Stimulated activated CD4-positive, alpha-beta T cell treated with anti-CD3 and anti-CD28 coated beads, TNF-alpha, amount 100 ng/mL, for 48 hours (primary cell): Measurements from ENCODE around the gene NBPF11.
"Not testable (repeated sequence)": the region's sequence is repeated elsewhere in the genome, so short reads cannot be mapped to it uniquely, and the experiment has no call there.

ENCODE experiments used
- DNase-seq, 3 donors: peaks; one replicate each; pipeline ENCODE4 v3.0.0-alpha.2; 2020; ENCODE audit warnings: low read depth in 3 of 3

Gene NBPF11

GRCh38 chr1:148151911-148152656, at the start of gene NBPF11:
Gene NBPF11, minus strand, starts transcription at chr1:148152281. Its CDS starts 25,278 bp downstream, at chr1:148127003.
- peak; percentile 58 to 76 (median 72) for DNase-seq

GRCh38 chr1:148197396-148197795, 45.3 kb upstream of the NBPF11 start:
- DNase-seq = not testable (repeated sequence)

- not testable (repeated sequence) for DNase-seq
Observed at GRCh38 chr1:148196949-148197348, 44.9 kb upstream of the NBPF11 start.

GRCh38 chr1:148195115-148195514, 43.0 kb upstream of the NBPF11 start:
- not testable (repeated sequence) for DNase-seq

- not testable (repeated sequence) for DNase-seq
Observed at GRCh38 chr1:148188768-148189167, 36.7 kb upstream of the NBPF11 start.

- DNase-seq = not testable (repeated sequence)
Observed at GRCh38 chr1:148178682-148179081, 26.6 kb upstream of the NBPF11 start.

GRCh38 chr1:148175414-148175813, 23.3 kb upstream of the NBPF11 start:
- DNase-seq = not testable (repeated sequence)

- not testable (repeated sequence) for DNase-seq
Observed at GRCh38 chr1:148171995-148172394, 19.9 kb upstream of the NBPF11 start.

- DNase-seq = no peak
Observed at GRCh38 chr1:148166558-148167492, 14.7 kb upstream of the NBPF11 start.

- DNase-seq = no peak
Observed at GRCh38 chr1:148162363-148162762, 10.3 kb upstream of the NBPF11 start.

GRCh38 chr1:148161053-148161901, 9.2 kb upstream of the NBPF11 start:
- DNase-seq = no peak

- DNase-seq = no peak
Observed at GRCh38 chr1:148160343-148161052, 8.4 kb upstream of the NBPF11 start.

- DNase-seq = no peak
Observed at GRCh38 chr1:148160048-148160342, 7.9 kb upstream of the NBPF11 start.

GRCh38 chr1:148158341-148159003, 6.4 kb upstream of the NBPF11 start:
- DNase-seq = no peak

- not testable (repeated sequence) for DNase-seq
Observed at GRCh38 chr1:148157803-148158202, 5.7 kb upstream of the NBPF11 start.

- DNase-seq = not testable (repeated sequence)
Observed at GRCh38 chr1:148155494-148156275, 3.6 kb upstream of the NBPF11 start.

GRCh38 chr1:148152795-148153194, 714 bp upstream of the NBPF11 start:
- DNase-seq = not testable (repeated sequence)

GRCh38 chr1:148151371-148151819, 686 bp downstream of the NBPF11 start:
- DNase-seq = not testable (repeated sequence)

- not testable (repeated sequence) for DNase-seq
Observed at GRCh38 chr1:148150945-148151344, 1.1 kb downstream of the NBPF11 start.

- DNase-seq = not testable (repeated sequence)
Observed at GRCh38 chr1:148150014-148150413, 2.1 kb downstream of the NBPF11 start.
